Small intestine (tissue), 7 donors: ENCODE measurements around the gene WNT9B. TPM values are rescaled to one million over a fixed set of nuclear protein-coding genes. Genes with fewer than 3 reads are reported as not detected.

ENCODE experiments used
- DNase-seq, 2 donors: peaks; one replicate each; pipeline versions ENCODE4 v3.0.0 to v3.0.0-alpha.2; 2013
- FAIRE-seq: peaks from 2 replicates; lab custom pipeline; 2012; peaks lifted over from hg19 to GRCh38; lab: Jason Lieb, UNC
- H3K27ac ChIP-seq, 3 donors: one replicate each; pipeline ENCODE4 v1.5.1; 2013; ENCODE audit warnings: low read length in 2 of 3, mild to moderate bottlenecking in 2 of 3, control low read depth in 1 of 3, inconsistent platforms in 1 of 3, low read depth in 1 of 3, moderate library complexity in 1 of 3
- H3K27me3 ChIP-seq, 3 donors: one replicate each; pipeline ENCODE4 v1.6.1; 2013; ENCODE audit warnings: low read length in 3 of 3, inconsistent platforms in 1 of 3; ENCODE audit not compliant: control insufficient read depth in 3 of 3, insufficient read depth in 3 of 3
- H3K36me3 ChIP-seq, 3 donors: one replicate each; pipeline ENCODE4 v1.6.1; 2013; ENCODE audit warnings: low read length in 3 of 3, inconsistent platforms in 1 of 3, low read depth in 1 of 3, mild to moderate bottlenecking in 1 of 3, moderate library complexity in 1 of 3; ENCODE audit not compliant: control insufficient read depth in 3 of 3, insufficient read depth in 2 of 3
- H3K4me1 ChIP-seq, 3 donors: one replicate each; pipeline ENCODE4 v1.6.1; 2013; ENCODE audit warnings: low read length in 2 of 3, inconsistent platforms in 1 of 3, low read depth in 1 of 3, mild to moderate bottlenecking in 1 of 3, moderate library complexity in 1 of 3; ENCODE audit not compliant: control insufficient read depth in 3 of 3, insufficient read depth in 2 of 3
- H3K4me3 ChIP-seq, 3 donors: one replicate each; pipeline ENCODE4 v1.5.1; 2013; ENCODE audit warnings: low read length in 3 of 3, control low read depth in 1 of 3, inconsistent platforms in 1 of 3, low read depth in 1 of 3, mild to moderate bottlenecking in 1 of 3, moderate library complexity in 1 of 3
- H3K9me3 ChIP-seq, 2 donors: one replicate each; pipeline ENCODE4 v1.6.1; 2013; ENCODE audit warnings: low read depth in 1 of 2, low read length in 1 of 2; ENCODE audit not compliant: control insufficient read depth in 2 of 2, insufficient read depth in 1 of 2
- WGBS, 3 donors: extraction: QIAGEN DNeasy Blood & Tissue Kit; methylation state at CpG; one replicate each; pipeline ENCODE4 v1.1.7; 2013; 5-methylcytosine and 5-hydroxymethylcytosine counted together
- polyA plus RNA-seq, 4 donors: library from polyadenylated mRNA; stranded (reverse) in 3 of 4; unstranded in 1 of 4; fragments of 200-250 nt in 3 of 4; fragments of 120-200 nt in 1 of 4; gene quantifications; one replicate each; pipeline versions ENCODE4 v1.2.1 to v1.2.3, GENCODE V29; 2013
- donor health status: healthy with polysubstance abuse.
- donor health status: control.
- donor health status: control.
- donor health status: Bipolar disorder and iron deficiency.
- donor health status: healthy.

Gene WNT9B
- polyA plus RNA-seq, 4 donors: 0.01 to 0.63 (median 0.38) TPM

DNA sequence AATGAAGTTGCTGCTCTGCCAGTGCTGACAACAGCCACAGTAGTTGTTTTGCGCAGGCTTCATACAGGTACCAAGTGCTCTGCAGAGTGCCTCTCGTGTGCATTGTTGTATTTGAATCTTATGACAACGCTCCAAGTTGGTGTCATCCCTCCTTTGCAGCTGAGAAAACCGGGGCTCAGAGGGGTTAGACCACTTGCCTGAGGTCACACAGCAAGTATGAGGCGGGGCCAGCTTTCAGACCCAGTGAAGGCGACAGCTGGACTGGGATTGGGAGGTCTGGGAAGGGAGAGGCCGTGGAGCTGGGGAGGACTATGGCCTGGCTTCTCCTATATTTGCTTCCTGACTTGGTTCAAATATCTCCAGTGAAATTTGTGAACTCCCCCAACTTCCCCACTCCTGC lies 33.2 kb downstream of the WNT9B start:
- 68 to 76% (median 70%) methylated on average over 7 of the region's 7 CpGs for WGBS, 3 donors
- FAIRE-seq: no peak
- Histone ChIP-seq H3K36me3 (no peaks in the 10 kb centered on the region), H3K27me3 (peaks cover 0 to 2% (median 0%) of the 10 kb centered on the region in 3 donors), H3K9me3 (no peaks in the 10 kb centered on the region), H3K27ac (no peak overlapping the region), H3K4me3 (no peak overlapping the region), H3K4me1 (no peaks in the 10 kb centered on the region)
- DNase-seq: no peak

DNA sequence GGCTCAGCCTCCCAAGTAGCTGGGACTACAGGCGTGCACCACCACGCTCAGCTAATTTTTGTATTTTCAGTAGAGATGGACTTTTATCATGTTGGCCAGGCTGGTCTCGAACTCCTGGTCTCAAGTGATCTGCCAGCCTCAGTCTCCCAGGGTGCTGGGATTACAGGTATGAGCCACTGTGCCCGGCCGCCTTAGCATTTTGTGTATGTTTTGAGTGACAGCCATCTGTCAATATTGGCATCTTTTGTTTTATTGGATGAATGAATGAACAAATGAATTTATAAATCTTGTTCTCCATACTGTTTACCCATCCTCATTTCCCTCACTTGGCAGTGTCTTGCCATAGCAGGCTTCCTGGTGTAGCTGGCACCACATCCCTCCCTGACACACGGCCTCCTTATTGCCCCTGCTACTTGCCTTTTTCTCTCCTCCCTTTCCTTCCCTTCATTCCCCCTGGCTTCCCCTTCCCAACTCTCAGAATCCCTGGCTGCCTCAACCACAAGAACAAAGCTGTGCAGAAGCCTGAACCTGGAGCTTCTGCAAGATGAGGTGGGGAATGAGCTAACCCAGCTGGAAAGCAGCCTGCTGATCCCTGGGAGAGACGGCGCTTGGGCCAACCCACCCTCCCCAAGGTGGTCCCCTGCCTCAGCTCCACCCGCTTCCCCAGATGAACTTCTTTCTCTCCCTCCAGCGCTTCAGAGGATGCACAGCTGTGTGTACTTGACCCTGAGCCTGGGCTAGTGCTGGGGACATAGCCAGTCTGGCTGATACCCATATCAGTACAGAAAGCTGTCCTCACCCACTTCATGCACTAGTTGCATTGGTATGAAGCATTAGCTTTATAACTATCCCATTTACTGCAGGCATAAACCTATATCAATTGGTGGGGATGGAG lies 34.3 kb downstream of the WNT9B start:
- FAIRE-seq (no peak), DNase-seq (no peak)
- whole genome bisulfite sequencing, 3 donors: 74 to 83% (median 76%) methylated on average over 10 of the region's 10 CpGs
- peaks cover 0 to 2% (median 0%) of the 10 kb centered on the region in 3 donors for H3K27me3 ChIP-seq
- H3K36me3 ChIP-seq: no peaks in the 10 kb centered on the region
- no peak overlapping the region for H3K27ac ChIP-seq
- no peak overlapping the region for H3K4me3 ChIP-seq
- H3K9me3 ChIP-seq: no peaks in the 10 kb centered on the region
- no peaks in the 10 kb centered on the region for H3K4me1 ChIP-seq

DNA sequence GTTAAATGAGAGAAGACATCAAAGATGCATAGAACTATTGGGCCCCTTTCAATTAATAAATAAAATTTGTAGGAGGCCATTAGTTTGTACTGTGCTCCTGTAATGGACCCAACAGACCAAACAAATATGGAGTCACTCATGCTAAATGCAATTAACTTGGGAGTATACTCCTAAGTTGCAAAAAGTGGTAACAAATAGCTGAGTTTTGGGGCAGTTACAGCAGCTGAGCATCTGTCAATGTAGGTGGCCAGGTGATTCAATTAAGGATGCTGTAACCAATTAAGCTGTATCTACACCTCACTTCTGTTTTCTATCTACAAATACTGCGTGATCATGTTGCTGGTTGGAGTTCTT lies 34.9 kb downstream of the WNT9B start:
- no peak for FAIRE-seq
- WGBS, 3 donors: 74 to 90% (median 81%) methylated on average over 1 of the region's 1 CpG
- Histone ChIP-seq H3K27me3 (peaks cover 0 to 2% (median 0%) of the 10 kb centered on the region in 3 donors), H3K36me3 (no peaks in the 10 kb centered on the region), H3K27ac (no peak overlapping the region), H3K4me1 (no peaks in the 10 kb centered on the region), H3K9me3 (no peaks in the 10 kb centered on the region), H3K4me3 (no peak overlapping the region)
- no peak for DNase-seq

DNA sequence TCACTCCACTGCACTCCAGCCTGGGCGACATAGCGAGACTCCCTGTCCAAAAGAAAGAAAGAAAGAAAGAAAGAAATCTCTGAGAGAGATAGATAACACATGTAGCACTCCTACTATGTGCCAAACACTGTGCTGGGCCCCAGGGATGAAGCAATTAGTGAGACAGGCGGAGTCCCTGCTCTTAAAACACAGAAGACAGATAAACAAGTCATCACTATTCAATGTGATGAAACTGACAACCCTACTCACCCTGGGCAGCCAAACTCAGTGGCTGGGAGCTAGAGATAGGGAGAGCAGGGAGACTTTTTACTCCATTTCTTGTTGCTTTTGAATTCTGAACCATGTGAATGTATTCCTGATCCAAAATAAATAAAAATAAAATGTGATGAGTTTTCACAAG lies 36.3 kb downstream of the WNT9B start:
- FAIRE-seq (no peak), DNase-seq (no peak)
- Histone ChIP-seq H3K27ac (no peak overlapping the region), H3K9me3 (no peaks in the 10 kb centered on the region), H3K4me3 (no peak overlapping the region), H3K27me3 (peaks cover 0 to 2% (median 2%) of the 10 kb centered on the region in 3 donors), H3K36me3 (no peaks in the 10 kb centered on the region), H3K4me1 (no peaks in the 10 kb centered on the region)
- 87 to 95% (median 90%) methylated on average over 3 of the region's 3 CpGs for WGBS, 3 donors

DNA sequence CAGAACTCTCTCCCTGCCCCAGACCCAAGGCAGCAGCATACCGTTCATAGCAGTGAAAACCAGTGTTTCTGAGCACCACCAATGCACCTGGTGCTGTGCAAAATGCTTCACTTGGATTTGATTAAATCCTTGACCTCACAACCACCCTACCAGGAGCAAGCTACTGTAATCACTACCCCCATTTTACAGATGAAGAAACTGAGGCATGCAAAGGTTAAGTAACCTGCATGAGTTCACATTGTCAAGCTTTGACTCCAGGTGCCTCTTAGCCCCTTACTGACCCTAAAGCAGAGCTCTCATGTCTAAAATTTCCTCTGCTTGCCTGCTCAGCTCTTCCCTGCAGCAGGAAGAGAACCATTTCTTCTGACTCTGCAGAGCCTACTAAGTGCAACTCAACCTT lies 37.3 kb downstream of the WNT9B start:
- no peak overlapping the region for H3K27ac ChIP-seq
- FAIRE-seq (no peak), DNase-seq (no peak)
- no peaks in the 10 kb centered on the region for H3K9me3 ChIP-seq
- H3K4me1 ChIP-seq: no peaks in the 10 kb centered on the region
- WGBS, 3 donors: 71 to 79% (median 72%) methylated on average over 1 of the region's 1 CpG
- no peaks in the 10 kb centered on the region for H3K36me3 ChIP-seq
- no peak overlapping the region for H3K4me3 ChIP-seq
- H3K27me3 ChIP-seq: peaks cover 0 to 6% (median 2%) of the 10 kb centered on the region in 3 donors

DNA sequence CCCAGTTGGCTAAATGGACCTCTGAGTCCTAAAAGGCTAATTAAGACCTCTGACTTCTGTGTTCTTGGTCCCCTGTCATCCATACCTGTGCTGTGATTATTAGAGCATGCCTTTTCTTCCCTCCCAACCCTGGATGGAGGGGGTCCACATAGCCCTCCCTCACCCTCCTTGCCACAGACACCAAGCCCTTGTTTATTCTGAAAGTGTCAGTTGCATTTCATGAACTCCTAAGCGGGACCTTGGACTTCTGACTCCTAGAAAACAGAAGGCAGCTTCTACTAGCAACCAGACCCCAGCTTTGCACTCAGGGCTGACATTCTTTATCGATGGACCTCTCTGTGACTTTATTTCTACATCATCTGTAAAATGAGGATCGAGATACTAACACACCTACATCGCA lies 38.1 kb downstream of the WNT9B start:
- H3K4me1 ChIP-seq: no peaks in the 10 kb centered on the region
- DNase-seq: no peak
- FAIRE-seq: no peak

DNA sequence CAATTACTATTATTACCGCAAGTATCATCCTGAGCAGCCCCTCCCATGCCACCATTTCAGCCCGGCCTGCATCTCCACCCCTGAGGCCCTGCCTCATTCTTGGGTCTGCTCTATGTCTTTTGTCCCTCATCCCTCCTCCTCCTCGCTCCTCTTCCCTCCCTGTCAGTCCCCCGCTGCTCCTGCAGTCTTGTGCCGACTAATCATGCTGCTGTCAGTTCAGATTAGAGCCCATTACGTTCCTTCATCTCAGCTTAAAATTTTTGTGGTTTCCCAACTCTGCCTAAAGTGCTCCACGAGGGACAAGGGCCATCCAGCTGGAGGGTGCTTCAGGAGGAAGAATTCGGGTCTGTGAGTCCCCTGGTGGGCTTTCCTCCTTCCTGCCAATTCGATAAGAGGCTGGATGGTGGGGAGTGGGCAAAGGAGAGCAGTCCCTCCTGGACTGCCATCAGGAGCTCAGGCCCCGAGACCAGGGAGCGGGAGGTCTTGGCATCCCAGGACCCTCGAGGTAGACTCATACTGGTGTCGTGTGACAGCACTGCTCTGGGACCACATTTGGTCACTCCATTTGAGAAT lies 38.7 kb downstream of the WNT9B start:
- FAIRE-seq (no peak), DNase-seq (no peak)
- H3K27me3 ChIP-seq: peaks cover 0 to 16% (median 2%) of the 10 kb centered on the region in 3 donors
- no peak overlapping the region for H3K27ac ChIP-seq
- no peak overlapping the region for H3K4me3 ChIP-seq
- WGBS, 3 donors: 59 to 68% (median 65%) methylated on average over 13 of the region's 13 CpGs
- no peaks in the 10 kb centered on the region for H3K9me3 ChIP-seq
- peaks cover 0 to 3% (median 0%) of the 10 kb centered on the region in 3 donors for H3K4me1 ChIP-seq
- H3K36me3 ChIP-seq: no peaks in the 10 kb centered on the region

More for the DNA sequence above, 38.1 kb downstream of the WNT9B start:
- Histone ChIP-seq H3K4me3 (no peak overlapping the region), H3K27ac (no peak overlapping the region), H3K9me3 (no peaks in the 10 kb centered on the region), H3K27me3 (peaks cover 0 to 13% (median 2%) of the 10 kb centered on the region in 3 donors), H3K36me3 (no peaks in the 10 kb centered on the region)
- WGBS, 3 donors: 51 to 74% (median 66%) methylated on average over 4 of the region's 4 CpGs

DNA sequence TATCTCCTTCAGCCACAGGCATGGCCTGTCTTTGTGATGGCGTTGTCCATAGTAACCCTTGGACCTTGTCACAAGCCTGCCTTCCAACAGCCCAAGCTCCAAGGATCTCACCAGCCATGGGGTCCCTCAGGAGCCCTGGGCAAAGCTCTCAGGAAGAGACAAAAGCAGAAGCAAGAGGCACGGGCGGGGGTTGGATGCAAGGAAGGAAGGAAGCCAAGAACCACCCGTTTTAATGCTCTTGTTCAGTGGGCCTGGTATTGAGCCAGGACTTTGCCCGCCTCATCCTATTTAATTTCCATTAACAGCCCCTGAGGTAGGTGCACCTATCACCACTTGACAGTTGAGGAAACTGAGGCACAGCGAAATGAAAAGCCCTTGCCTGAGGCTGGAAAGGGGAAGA lies 39.3 kb downstream of the WNT9B start:
- Histone ChIP-seq H3K4me1 (peaks cover 0 to 3% (median 0%) of the 10 kb centered on the region in 3 donors), H3K36me3 (no peaks in the 10 kb centered on the region), H3K27ac (no peak overlapping the region), H3K9me3 (no peaks in the 10 kb centered on the region), H3K27me3 (peaks cover 0 to 16% (median 2%) of the 10 kb centered on the region in 3 donors), H3K4me3 (no peak overlapping the region)
- no peak for DNase-seq
- no peak for FAIRE-seq
- WGBS, 3 donors: 59 to 64% (median 60%) methylated on average over 6 of the region's 6 CpGs
